GM23338 (cell line): ENCODE data around the gene THBS4. TPM values are rescaled to one million over a fixed set of nuclear protein-coding genes. Genes with fewer than 3 reads are reported as not detected.

ENCODE experiments used
- ATAC-seq: fragments of 200-7000 bp; cut with Tn5 transposase; 3 replicates; pipeline ENCODE4 v1.9.1; 2020
- DNase-seq: peaks from one replicate; pipeline ENCODE4 v3.0.0-alpha.2; 2015; ENCODE audit warnings: low spot score
- H2AFZ ChIP-seq: fragments of 200-600 bp; sonication (generic); 2 replicates; pipeline ENCODE4 v1.8.0; 2016; ENCODE audit warnings: antibody characterized with exemption, mild to moderate bottlenecking, moderate library complexity
- H3F3A ChIP-seq: fragments of 200-600 bp; sonication (generic); replicated peaks from 2 replicates; pipeline ENCODE4 v1.8.0; 2017; ENCODE audit warnings: antibody characterized with exemption, mixed run types, low read depth
- H3K27ac ChIP-seq: fragments of 200-600 bp; sonication (generic); 2 replicates; pipeline ENCODE4 v1.6.1; 2016; ENCODE audit warnings: low read depth
- H3K27me3 ChIP-seq: fragments of 200-600 bp; sonication (generic); 2 replicates; pipeline ENCODE4 v1.8.0; 2016; ENCODE audit warnings: mild to moderate bottlenecking, mixed run types, moderate library complexity; ENCODE audit not compliant: insufficient read depth
- H3K36me3 ChIP-seq: fragments of 200-600 bp; sonication (generic); 2 replicates; pipeline ENCODE4 v1.8.0; 2016; ENCODE audit warnings: mild to moderate bottlenecking; ENCODE audit not compliant: insufficient read depth
- H3K4me1 ChIP-seq: fragments of 200-600 bp; sonication (generic); 2 replicates; pipeline ENCODE4 v1.8.0; 2016; ENCODE audit warnings: mild to moderate bottlenecking, moderate library complexity; ENCODE audit not compliant: insufficient read depth
- H3K4me2 ChIP-seq: fragments of 200-600 bp; sonication (generic); 2 replicates; pipeline ENCODE4 v1.7.1; 2017; ENCODE audit warnings: mixed run types
- H3K4me3 ChIP-seq: fragments of 200-600 bp; sonication (generic); 2 replicates; pipeline ENCODE4 v1.6.1; 2016; ENCODE audit warnings: mixed run types
- H3K79me2 ChIP-seq: fragments of 200-600 bp; sonication (generic); replicated peaks from 2 replicates; pipeline ENCODE4 v1.8.0; 2017; ENCODE audit warnings: mild to moderate bottlenecking; ENCODE audit not compliant: insufficient read depth
- H3K9me2 ChIP-seq: fragments of 200-600 bp; sonication (generic); 2 replicates; pipeline ENCODE4 v1.8.0; 2017; ENCODE audit not compliant: insufficient read depth
- H4K20me1 ChIP-seq: fragments of 200-600 bp; sonication (generic); replicated peaks from 2 replicates; pipeline ENCODE4 v1.8.0; 2017; ENCODE audit warnings: mild to moderate bottlenecking; ENCODE audit not compliant: insufficient read depth
- H3K27ac Mint-ChIP-seq: 2 replicates; pipeline ENCODE4 v1.8.0; 2020; ENCODE audit warnings: inconsistent platforms, mild to moderate bottlenecking, moderate library complexity, mixed read lengths
- H3K27me3 Mint-ChIP-seq: 3 replicates; pipeline ENCODE4 v1.8.0; 2022; ENCODE audit warnings: low read depth, mild to moderate bottlenecking, moderate library complexity, mixed read lengths, inconsistent platforms; ENCODE audit not compliant: insufficient read depth, poor library complexity
- H3K36me3 Mint-ChIP-seq: 3 replicates; pipeline ENCODE4 v1.8.0; 2021; ENCODE audit warnings: low read depth, mild to moderate bottlenecking, inconsistent platforms, moderate library complexity, mixed read lengths
- H3K4me1 Mint-ChIP-seq: 3 replicates; pipeline ENCODE4 v1.8.0; 2020; ENCODE audit warnings: mild to moderate bottlenecking, inconsistent platforms, mixed read lengths
- H3K4me3 Mint-ChIP-seq: 3 replicates; pipeline ENCODE4 v1.8.0; 2021; ENCODE audit warnings: moderate library complexity, mild to moderate bottlenecking, inconsistent platforms, mixed read lengths
- H3K9me3 Mint-ChIP-seq: 3 replicates; pipeline ENCODE4 v1.8.0; 2020; ENCODE audit warnings: moderate library complexity, mild to moderate bottlenecking, inconsistent platforms, mixed read lengths
- CREB1 ChIP-seq: fragments of 250-450 bp; sonication (Bioruptor Pico); IDR thresholded peaks from 2 replicates; pipeline ENCODE4 v1.5.0; 2020; ENCODE audit warnings: low read depth, mild to moderate bottlenecking, moderate library complexity
- EZH2 ChIP-seq: fragments of 200-600 bp; sonication (generic); IDR thresholded peaks from one replicate; pipeline ENCODE4 v1.8.0; 2017; ENCODE audit warnings: antibody characterized with exemption, mild to moderate bottlenecking, low read depth; ENCODE audit not compliant: unreplicated experiment
- JUNB ChIP-seq: IDR thresholded peaks from one replicate; pipeline ENCODE4 v1.6.1; 2016; ENCODE audit warnings: antibody characterized with exemption; ENCODE audit not compliant: unreplicated experiment
- POLR2AphosphoS5 ChIP-seq: IDR thresholded peaks from 2 replicates; pipeline ENCODE4 v1.6.1; 2016; ENCODE audit warnings: antibody characterized with exemption, low read depth
- STAT1 ChIP-seq: IDR thresholded peaks from one replicate; pipeline ENCODE4 v1.6.1; 2016; ENCODE audit warnings: antibody characterized with exemption; ENCODE audit not compliant: unreplicated experiment
- ZNF114 ChIP-seq: fragments of 250-450 bp; sonication (Bioruptor Pico); IDR thresholded peaks from 2 replicates; pipeline ENCODE4 v1.5.0; 2020; ENCODE audit warnings: mild to moderate bottlenecking, moderate library complexity
- ZNF331 ChIP-seq: fragments of 250-450 bp; sonication (Bioruptor Pico); IDR thresholded peaks from 2 replicates; pipeline ENCODE4 v1.5.0; 2020; ENCODE audit warnings: low read depth, mild to moderate bottlenecking, moderate library complexity
- polyA plus RNA-seq: library from polyadenylated mRNA; unstranded; fragments of >200 nt; fragmentation: Nextera tagmentation; extraction: Ambion mirVana; gene quantifications from 2 replicates; pipeline ENCODE4 v1.2.1, GENCODE V29; 2016
- total RNA-seq: library from RNA; depleted of rRNA; stranded (reverse); fragments of >200 nt; shearing (Covaris generic); gene quantifications from 2 replicates; pipeline ENCODE4 v1.2.3, GENCODE V29; 2014
- TF ChIP-seq, protein P1 (sequence below), 2 experiments: fragments of 200-600 bp in 1 of 2; sonication (generic) in 1 of 2; conservative IDR thresholded peaks; 2 replicates each; pipeline versions ENCODE4 v1.5.1 to v1.6.1; 2016 to 2017; ENCODE audit warnings: antibody characterized with exemption in 2 of 2, low read depth in 2 of 2, mild to moderate bottlenecking in 2 of 2, moderate library complexity in 1 of 2
- TF ChIP-seq, protein P2 (sequence below): IDR thresholded peaks from one replicate; pipeline ENCODE4 v1.6.1; 2018; ENCODE audit warnings: antibody characterized with exemption; ENCODE audit not compliant: unreplicated experiment
- TF ChIP-seq, protein P3 (sequence below): fragments of 250-450 bp; sonication (Bioruptor Pico); IDR thresholded peaks from 2 replicates; pipeline ENCODE4 v1.5.0; 2020; ENCODE audit warnings: mild to moderate bottlenecking, moderate library complexity

The THBS4 gene
- total and polyA plus RNA-seq, 2 experiments from 2014 or later: 14.0 to 23.2 TPM

GRCh38 chr5:80064124-80064523, 29.0 kb downstream of the THBS4 start:
- Mint-ChIP-seq H3K4me1 (peaks cover 10% of the 10 kb centered on the region), H3K9me3 (no peaks in the 10 kb centered on the region), H3K27ac (no peak overlapping the region), H3K4me3 (no peak overlapping the region), H3K27me3 (peaks cover 3% of the 10 kb centered on the region), H3K36me3 (no peaks in the 10 kb centered on the region)
- TF ChIP-seq STAT1 (no peak), POLR2AphosphoS5 (no peak), EZH2 (no peak), ZNF114 (CRISPR knock-in tag) (no peak), ZNF331 (no peak), JUNB (no peak), CREB1 (CRISPR knock-in tag) (no peak)
- TF ChIP-seq, protein P1, sequence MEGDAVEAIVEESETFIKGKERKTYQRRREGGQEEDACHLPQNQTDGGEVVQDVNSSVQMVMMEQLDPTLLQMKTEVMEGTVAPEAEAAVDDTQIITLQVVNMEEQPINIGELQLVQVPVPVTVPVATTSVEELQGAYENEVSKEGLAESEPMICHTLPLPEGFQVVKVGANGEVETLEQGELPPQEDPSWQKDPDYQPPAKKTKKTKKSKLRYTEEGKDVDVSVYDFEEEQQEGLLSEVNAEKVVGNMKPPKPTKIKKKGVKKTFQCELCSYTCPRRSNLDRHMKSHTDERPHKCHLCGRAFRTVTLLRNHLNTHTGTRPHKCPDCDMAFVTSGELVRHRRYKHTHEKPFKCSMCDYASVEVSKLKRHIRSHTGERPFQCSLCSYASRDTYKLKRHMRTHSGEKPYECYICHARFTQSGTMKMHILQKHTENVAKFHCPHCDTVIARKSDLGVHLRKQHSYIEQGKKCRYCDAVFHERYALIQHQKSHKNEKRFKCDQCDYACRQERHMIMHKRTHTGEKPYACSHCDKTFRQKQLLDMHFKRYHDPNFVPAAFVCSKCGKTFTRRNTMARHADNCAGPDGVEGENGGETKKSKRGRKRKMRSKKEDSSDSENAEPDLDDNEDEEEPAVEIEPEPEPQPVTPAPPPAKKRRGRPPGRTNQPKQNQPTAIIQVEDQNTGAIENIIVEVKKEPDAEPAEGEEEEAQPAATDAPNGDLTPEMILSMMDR (conservative IDR thresholded peaks at IDR 0.05; ENCODE audit: low read depth in 2 of 2): no peak
- TF ChIP-seq, protein P2, sequence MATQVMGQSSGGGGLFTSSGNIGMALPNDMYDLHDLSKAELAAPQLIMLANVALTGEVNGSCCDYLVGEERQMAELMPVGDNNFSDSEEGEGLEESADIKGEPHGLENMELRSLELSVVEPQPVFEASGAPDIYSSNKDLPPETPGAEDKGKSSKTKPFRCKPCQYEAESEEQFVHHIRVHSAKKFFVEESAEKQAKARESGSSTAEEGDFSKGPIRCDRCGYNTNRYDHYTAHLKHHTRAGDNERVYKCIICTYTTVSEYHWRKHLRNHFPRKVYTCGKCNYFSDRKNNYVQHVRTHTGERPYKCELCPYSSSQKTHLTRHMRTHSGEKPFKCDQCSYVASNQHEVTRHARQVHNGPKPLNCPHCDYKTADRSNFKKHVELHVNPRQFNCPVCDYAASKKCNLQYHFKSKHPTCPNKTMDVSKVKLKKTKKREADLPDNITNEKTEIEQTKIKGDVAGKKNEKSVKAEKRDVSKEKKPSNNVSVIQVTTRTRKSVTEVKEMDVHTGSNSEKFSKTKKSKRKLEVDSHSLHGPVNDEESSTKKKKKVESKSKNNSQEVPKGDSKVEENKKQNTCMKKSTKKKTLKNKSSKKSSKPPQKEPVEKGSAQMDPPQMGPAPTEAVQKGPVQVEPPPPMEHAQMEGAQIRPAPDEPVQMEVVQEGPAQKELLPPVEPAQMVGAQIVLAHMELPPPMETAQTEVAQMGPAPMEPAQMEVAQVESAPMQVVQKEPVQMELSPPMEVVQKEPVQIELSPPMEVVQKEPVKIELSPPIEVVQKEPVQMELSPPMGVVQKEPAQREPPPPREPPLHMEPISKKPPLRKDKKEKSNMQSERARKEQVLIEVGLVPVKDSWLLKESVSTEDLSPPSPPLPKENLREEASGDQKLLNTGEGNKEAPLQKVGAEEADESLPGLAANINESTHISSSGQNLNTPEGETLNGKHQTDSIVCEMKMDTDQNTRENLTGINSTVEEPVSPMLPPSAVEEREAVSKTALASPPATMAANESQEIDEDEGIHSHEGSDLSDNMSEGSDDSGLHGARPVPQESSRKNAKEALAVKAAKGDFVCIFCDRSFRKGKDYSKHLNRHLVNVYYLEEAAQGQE: no peak
- TF ChIP-seq, protein P3, sequence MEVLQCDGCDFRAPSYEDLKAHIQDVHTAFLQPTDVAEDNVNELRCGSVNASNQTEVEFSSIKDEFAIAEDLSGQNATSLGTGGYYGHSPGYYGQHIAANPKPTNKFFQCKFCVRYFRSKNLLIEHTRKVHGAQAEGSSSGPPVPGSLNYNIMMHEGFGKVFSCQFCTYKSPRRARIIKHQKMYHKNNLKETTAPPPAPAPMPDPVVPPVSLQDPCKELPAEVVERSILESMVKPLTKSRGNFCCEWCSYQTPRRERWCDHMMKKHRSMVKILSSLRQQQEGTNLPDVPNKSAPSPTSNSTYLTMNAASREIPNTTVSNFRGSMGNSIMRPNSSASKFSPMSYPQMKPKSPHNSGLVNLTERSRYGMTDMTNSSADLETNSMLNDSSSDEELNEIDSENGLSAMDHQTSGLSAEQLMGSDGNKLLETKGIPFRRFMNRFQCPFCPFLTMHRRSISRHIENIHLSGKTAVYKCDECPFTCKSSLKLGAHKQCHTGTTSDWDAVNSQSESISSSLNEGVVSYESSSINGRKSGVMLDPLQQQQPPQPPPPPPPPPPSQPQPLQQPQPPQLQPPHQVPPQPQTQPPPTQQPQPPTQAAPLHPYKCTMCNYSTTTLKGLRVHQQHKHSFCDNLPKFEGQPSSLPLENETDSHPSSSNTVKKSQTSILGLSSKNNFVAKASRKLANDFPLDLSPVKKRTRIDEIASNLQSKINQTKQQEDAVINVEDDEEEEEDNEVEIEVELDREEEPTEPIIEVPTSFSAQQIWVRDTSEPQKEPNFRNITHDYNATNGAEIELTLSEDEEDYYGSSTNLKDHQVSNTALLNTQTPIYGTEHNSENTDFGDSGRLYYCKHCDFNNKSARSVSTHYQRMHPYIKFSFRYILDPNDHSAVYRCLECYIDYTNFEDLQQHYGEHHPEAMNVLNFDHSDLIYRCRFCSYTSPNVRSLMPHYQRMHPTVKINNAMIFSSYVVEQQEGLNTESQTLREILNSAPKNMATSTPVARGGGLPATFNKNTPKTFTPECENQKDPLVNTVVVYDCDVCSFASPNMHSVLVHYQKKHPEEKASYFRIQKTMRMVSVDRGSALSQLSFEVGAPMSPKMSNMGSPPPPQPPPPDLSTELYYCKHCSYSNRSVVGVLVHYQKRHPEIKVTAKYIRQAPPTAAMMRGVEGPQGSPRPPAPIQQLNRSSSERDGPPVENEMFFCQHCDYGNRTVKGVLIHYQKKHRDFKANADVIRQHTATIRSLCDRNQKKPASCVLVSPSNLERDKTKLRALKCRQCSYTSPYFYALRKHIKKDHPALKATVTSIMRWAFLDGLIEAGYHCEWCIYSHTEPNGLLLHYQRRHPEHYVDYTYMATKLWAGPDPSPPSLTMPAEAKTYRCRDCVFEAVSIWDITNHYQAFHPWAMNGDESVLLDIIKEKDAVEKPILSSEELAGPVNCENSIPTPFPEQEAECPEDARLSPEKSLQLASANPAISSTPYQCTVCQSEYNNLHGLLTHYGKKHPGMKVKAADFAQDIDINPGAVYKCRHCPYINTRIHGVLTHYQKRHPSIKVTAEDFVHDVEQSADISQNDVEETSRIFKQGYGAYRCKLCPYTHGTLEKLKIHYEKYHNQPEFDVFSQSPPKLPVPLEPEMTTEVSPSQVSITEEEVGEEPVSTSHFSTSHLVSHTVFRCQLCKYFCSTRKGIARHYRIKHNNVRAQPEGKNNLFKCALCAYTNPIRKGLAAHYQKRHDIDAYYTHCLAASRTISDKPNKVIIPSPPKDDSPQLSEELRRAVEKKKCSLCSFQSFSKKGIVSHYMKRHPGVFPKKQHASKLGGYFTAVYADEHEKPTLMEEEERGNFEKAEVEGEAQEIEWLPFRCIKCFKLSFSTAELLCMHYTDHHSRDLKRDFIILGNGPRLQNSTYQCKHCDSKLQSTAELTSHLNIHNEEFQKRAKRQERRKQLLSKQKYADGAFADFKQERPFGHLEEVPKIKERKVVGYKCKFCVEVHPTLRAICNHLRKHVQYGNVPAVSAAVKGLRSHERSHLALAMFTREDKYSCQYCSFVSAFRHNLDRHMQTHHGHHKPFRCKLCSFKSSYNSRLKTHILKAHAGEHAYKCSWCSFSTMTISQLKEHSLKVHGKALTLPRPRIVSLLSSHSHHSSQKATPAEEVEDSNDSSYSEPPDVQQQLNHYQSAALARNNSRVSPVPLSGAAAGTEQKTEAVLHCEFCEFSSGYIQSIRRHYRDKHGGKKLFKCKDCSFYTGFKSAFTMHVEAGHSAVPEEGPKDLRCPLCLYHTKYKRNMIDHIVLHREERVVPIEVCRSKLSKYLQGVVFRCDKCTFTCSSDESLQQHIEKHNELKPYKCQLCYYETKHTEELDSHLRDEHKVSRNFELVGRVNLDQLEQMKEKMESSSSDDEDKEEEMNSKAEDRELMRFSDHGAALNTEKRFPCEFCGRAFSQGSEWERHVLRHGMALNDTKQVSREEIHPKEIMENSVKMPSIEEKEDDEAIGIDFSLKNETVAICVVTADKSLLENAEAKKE: no peak
- peaks cover 5% of the 10 kb centered on the region; the same call in 1 of the 2 replicates for H3F3A ChIP-seq
- no peak overlapping the region for H3K27ac ChIP-seq
- H3K9me2 ChIP-seq: no peaks in the 10 kb centered on the region
- H3K36me3 ChIP-seq: no peaks in the 10 kb centered on the region
- ATAC-seq: no peak
- H3K4me2 ChIP-seq: no peak overlapping the region
- no peak for DNase-seq
- no peaks in the 10 kb centered on the region for H4K20me1 ChIP-seq
- peaks cover 11% of the 10 kb centered on the region; the same call in 1 of the 2 replicates for H3K4me1 ChIP-seq
- H3K4me3 ChIP-seq: no peak overlapping the region
- no peaks in the 10 kb centered on the region for H3K79me2 ChIP-seq
- no peaks in the 10 kb centered on the region for H3K27me3 ChIP-seq
- no peak overlapping the region for H2AFZ ChIP-seq
